ENCODE measurements around the gene NES.

NES gene

DNA sequence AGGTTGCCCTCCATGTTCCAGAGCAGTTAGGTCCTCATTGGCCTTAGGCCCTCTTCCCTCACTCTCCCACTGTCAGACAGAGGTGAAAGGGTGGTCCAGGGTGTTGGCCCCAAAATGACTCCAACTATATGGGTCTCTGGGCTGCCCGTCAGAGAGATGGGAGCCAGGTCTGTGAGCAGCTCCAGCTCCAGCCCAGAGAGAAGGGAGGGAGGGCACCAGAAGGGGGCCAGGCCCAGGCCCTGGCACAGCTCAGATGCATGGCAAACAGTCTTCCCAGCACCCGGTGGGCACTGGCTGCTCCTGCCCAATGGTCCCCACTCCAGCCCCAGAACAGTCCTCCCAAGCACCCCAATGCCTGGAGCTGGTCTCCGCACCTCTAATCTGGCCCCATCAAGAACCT is 33.1 kb downstream of the NES start:
- H3K4me3 ChIP-seq (ENCODE audit: low read length): no peak overlapping the region
- no peak for DNase-seq (ENCODE audit: low read depth)
- TF ChIP-seq, protein P1, sequence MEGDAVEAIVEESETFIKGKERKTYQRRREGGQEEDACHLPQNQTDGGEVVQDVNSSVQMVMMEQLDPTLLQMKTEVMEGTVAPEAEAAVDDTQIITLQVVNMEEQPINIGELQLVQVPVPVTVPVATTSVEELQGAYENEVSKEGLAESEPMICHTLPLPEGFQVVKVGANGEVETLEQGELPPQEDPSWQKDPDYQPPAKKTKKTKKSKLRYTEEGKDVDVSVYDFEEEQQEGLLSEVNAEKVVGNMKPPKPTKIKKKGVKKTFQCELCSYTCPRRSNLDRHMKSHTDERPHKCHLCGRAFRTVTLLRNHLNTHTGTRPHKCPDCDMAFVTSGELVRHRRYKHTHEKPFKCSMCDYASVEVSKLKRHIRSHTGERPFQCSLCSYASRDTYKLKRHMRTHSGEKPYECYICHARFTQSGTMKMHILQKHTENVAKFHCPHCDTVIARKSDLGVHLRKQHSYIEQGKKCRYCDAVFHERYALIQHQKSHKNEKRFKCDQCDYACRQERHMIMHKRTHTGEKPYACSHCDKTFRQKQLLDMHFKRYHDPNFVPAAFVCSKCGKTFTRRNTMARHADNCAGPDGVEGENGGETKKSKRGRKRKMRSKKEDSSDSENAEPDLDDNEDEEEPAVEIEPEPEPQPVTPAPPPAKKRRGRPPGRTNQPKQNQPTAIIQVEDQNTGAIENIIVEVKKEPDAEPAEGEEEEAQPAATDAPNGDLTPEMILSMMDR (conservative IDR thresholded peaks at IDR 0.05; ENCODE audit: low read depth, low read length): no peak

DNA sequence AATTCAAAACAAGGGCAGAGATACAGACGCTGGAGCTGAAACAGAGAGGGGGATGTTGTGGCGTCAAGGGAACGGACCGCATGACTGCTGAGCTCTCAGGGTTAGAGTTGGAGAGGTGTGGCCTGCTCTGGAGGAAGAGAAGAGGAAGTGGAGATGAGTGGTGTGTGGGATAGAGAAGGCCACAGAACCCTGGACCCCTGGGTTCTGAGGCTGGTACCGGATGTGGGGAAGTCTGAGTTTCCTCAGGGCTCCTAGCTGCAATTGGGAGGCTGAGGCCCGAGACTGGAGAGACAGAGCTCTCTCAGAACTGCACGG is 33.5 kb downstream of the NES start:
- H3K4me3 ChIP-seq (ENCODE audit: low read length): no peak overlapping the region
- TF ChIP-seq, protein P1 (conservative IDR thresholded peaks at IDR 0.05; ENCODE audit: low read depth, low read length): no peak
- DNase-seq (ENCODE audit: low read depth): no peak

GRCh38 chr1:156643049-156643777 is 34.0 kb downstream of the NES start:
- H3K4me3 ChIP-seq (ENCODE audit: low read length): no peak overlapping the region
- no peak for DNase-seq (ENCODE audit: low read depth)
- TF ChIP-seq, protein P1 (conservative IDR thresholded peaks at IDR 0.05; ENCODE audit: low read depth, low read length): no peak

DNA sequence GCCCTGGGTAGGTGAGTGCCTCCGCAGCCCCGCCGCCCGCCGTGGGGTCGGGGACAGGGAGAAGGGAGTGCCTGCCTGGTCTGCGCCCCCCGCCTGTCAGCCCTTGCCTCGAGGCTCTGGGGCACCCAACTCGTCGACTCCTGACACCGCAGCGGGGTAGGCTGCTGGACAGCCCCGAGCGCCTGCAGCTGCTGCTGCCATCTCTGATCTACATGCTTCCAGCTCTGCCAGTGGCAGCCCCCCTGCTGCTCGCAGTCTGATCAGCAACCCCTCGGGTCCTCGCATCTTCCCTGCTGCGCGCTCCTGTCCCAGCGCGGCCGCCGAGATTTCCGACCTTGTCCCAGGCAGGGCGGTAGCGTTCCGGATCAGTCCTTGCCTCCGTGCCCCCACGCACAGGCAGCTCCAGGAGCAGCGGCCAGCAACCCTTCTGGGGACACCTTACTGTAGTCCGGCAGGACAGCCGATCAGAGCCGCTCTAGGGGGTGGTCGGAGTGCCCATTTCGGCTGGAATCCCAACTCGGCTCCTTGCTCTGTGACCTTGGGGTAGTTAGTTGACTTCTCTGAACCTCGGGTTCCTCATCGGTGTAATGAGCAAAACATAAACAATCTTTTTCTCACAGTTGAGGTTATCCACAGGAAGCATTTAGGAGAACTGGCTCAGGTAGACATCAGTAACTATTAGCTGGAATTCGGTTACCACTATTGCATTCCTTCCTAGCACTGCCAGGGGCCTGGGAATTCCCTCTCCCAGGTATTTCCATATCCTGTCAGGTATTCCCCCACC is 34.8 kb downstream of the NES start:
- DNase-seq (ENCODE audit: low read depth): no peak
- TF ChIP-seq, protein P1 (conservative IDR thresholded peaks at IDR 0.05; ENCODE audit: low read depth, low read length): no peak
- peak overlapping the region; percentile 25 for H3K4me3 ChIP-seq (ENCODE audit: low read length)

DNA sequence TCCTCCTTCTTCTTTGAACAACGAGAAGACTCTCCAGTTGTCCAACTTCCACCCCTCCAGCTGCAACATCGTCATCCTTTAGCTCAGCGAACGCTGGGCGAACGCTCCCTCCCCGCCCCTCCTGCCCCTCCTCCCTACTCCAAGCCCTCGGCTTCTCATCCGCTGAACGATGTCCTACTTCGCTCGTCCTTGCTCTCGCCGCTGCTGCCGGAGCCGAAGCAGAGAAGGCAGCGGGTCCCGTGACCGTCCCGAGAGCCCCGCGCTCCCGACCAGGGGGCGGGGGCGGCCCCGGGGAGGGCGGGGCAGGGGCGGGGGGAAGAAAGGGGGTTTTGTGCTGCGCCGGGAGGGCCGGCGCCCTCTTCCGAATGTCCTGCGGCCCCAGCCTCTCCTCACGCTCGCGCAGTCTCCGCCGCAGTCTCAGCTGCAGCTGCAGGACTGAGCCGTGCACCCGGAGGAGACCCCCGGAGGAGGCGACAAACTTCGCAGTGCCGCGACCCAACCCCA is 35.4 kb downstream of the NES start, which contains the start of gene BCAN:
BCAN (plus strand) TSS at position 357 of the 504 bp plus-strand sequence. CDS start 3,938 bp downstream, outside the sequence.
- H3K4me3 ChIP-seq (ENCODE audit: low read length): peak within 1 kb of the TSS; percentile 25
- TF ChIP-seq, protein P1 (conservative IDR thresholded peaks at IDR 0.05; ENCODE audit: low read depth, low read length): no peak
- DNase-seq (ENCODE audit: low read depth): no peak

DNA sequence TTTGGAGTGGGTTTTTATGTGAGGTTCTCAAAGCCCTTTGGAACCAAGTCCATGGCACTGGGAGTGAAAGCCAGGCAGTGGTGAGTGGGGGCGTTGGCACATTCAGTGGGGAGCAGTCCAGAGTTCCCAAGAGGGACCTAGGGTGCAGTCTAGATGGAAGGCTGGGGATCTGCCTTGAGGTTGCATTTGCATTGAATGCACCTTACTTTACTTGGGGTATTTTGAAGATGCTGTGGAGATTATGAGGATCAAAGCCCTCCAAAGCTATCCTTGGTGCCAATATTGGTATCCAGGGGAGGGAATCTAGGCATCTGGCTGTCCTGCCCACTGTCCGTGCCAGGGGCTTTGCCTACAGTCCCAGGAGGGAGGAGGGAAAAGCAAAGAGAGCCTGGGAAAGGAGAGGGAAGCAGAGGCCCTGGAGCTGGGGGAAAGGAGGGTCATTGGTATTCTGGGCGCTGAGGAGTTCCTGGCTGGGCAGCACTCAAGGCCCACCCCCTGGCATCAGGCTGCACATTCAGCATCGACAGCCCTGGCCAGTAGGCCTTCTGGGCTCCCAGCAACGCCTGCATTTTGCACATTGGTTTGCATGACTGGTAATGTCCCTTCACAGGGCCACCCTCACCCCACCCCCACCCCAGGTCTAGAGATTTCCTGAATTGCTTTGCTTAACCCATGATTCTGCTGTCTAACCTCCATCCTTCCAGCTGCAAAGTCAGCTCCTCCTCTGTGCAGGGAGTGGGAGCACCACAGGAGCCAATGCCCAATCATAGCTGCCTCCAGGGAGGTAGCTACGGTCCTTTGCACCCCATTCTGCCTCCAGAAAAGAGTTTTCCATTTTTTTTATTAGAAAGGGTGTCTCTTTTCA is 36.1 kb downstream of the NES start:
- no peak for DNase-seq (ENCODE audit: low read depth)
- TF ChIP-seq, protein P1 (conservative IDR thresholded peaks at IDR 0.05; ENCODE audit: low read depth, low read length): no peak

More for the DNA sequence above, 36.1 kb downstream of the NES start:
- peak overlapping the region; percentile 22 for H3K4me3 ChIP-seq (ENCODE audit: low read length)
